ENCODE measurements around the gene POLH.
"Not testable (repeated sequence)": the region's sequence is repeated elsewhere in the genome, so short reads cannot be mapped to it uniquely, and the experiment has no call there.

Gene POLH

GRCh38 chr6:43628393-43629103, 52.6 kb downstream of the POLH start:
- no peaks in the 10 kb centered on the region for H3K9me3 ChIP-seq (ENCODE audit: control insufficient read depth, low read length)
- peak overlapping the region; percentile 77 for H2AFZ ChIP-seq
- H3K79me2 ChIP-seq, result no peaks in the 10 kb centered on the region
- peak overlapping the region; percentile 83 for H3K27ac ChIP-seq
- peak overlapping the region; percentile 83 for H3K4me2 ChIP-seq (ENCODE audit: low read length)
- H3K27me3 ChIP-seq (ENCODE audit: control insufficient read depth, insufficient read depth, low read length), result no peaks in the 10 kb centered on the region
- no peaks in the 10 kb centered on the region for H3K36me3 ChIP-seq (ENCODE audit: control insufficient read depth, insufficient read depth, low read length)
- H3K4me3 ChIP-seq (ENCODE audit: low read depth, low read length), result peak overlapping the region; percentile 73
- peaks cover 13% of the 10 kb centered on the region for H3K4me1 ChIP-seq
- TF ChIP-seq, protein P1, sequence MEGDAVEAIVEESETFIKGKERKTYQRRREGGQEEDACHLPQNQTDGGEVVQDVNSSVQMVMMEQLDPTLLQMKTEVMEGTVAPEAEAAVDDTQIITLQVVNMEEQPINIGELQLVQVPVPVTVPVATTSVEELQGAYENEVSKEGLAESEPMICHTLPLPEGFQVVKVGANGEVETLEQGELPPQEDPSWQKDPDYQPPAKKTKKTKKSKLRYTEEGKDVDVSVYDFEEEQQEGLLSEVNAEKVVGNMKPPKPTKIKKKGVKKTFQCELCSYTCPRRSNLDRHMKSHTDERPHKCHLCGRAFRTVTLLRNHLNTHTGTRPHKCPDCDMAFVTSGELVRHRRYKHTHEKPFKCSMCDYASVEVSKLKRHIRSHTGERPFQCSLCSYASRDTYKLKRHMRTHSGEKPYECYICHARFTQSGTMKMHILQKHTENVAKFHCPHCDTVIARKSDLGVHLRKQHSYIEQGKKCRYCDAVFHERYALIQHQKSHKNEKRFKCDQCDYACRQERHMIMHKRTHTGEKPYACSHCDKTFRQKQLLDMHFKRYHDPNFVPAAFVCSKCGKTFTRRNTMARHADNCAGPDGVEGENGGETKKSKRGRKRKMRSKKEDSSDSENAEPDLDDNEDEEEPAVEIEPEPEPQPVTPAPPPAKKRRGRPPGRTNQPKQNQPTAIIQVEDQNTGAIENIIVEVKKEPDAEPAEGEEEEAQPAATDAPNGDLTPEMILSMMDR (IDR thresholded peaks at IDR 0.05), result no peak
- peak overlapping the region; percentile 49 for H3K9ac ChIP-seq

DNA sequence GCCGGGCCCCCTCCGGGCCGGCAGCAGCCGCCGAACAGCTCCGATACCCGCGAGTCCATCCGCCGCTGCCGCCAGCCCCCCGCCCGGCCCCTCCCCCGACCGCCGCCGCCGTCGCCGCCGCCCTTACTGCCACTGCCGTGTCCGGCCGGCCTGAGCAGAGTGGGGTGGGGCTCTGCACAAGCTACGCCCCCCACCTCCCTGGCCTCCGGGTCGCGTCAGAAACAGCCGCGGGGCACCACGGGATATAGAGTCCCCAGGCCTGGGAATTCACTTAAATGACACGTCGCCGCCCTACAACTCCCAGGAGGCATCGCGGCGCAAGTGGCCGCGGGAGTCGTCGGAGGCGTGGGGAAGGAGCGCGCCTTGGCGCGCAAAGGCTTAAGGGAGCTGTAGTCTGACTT, 53.1 kb downstream of the POLH start, which contains the start of gene GTPBP2:
GTPBP2 (minus strand) TSS at position 161 of the 401 bp plus-strand sequence; CDS start at position 59, 102 bp downstream.
- no peaks in the 10 kb centered on the region for H3K9me3 ChIP-seq (ENCODE audit: control insufficient read depth, low read length)
- peaks cover 13% of the 10 kb centered on the region for H3K4me1 ChIP-seq
- H3K27ac ChIP-seq, result peak within 1 kb of the TSS; percentile 93
- peak within 1 kb of the TSS; percentile 83 for H3K4me2 ChIP-seq (ENCODE audit: low read length)
- TF ChIP-seq, protein P1 (IDR thresholded peaks at IDR 0.05), result no peak
- no peaks in the 10 kb centered on the region for H3K36me3 ChIP-seq (ENCODE audit: control insufficient read depth, insufficient read depth, low read length)
- peak within 1 kb of the TSS; percentile 92 for H2AFZ ChIP-seq
- peak within 1 kb of the TSS; percentile 79 for H3K4me3 ChIP-seq (ENCODE audit: low read depth, low read length)
- H3K9ac ChIP-seq, result peak within 1 kb of the TSS; percentile 49
- no peaks in the 10 kb centered on the region for H3K79me2 ChIP-seq
- no peaks in the 10 kb centered on the region for H3K27me3 ChIP-seq (ENCODE audit: control insufficient read depth, insufficient read depth, low read length)

DNA sequence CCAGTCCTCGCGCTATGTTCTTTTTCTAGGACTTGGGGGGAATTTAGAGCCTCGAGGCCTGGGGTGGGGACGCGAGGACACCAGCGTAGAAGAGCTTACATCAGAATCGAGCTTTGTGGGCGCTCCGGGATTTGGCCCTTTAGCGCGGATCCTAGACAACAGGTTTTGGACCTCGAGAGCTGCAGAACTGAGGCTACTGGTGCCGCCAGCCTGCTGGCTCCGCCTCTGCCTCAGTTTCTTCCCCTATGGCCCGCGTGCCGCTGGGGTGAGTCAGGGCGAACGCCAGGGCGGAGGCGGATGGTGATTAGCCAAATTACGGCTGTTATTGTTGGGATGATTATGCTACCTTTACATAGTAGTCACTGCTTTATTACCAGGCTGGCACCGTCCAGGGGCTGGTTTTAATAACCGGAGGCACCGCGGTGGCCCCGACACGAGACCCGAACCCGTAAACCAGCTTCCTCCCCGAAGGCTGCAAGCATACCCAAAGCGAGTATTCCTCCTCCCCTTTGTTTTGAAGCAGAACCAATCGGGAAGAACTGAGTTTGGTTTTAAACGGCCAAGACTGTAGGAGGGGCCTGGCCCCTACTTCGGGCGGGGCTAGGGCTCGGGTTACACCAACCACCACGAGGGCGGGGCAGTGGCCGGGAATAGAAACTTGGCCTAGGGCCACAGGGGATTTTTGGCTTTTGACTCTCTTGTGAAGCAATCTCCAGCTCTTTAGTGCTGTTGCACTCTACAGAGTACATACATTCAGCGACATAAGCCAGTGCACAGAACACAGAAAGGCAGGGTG, 53.7 kb downstream of the POLH start:
- H3K9me3 ChIP-seq (ENCODE audit: control insufficient read depth, low read length), result no peaks in the 10 kb centered on the region
- H2AFZ ChIP-seq, result peak overlapping the region; percentile 92
- H3K4me1 ChIP-seq, result peaks cover 14% of the 10 kb centered on the region
- no peaks in the 10 kb centered on the region for H3K27me3 ChIP-seq (ENCODE audit: control insufficient read depth, insufficient read depth, low read length)
- H3K79me2 ChIP-seq, result no peaks in the 10 kb centered on the region
- TF ChIP-seq, protein P1 (IDR thresholded peaks at IDR 0.05), result peak; percentile 3
- H3K4me2 ChIP-seq (ENCODE audit: low read length), result peak overlapping the region; percentile 82
- no peaks in the 10 kb centered on the region for H3K36me3 ChIP-seq (ENCODE audit: control insufficient read depth, insufficient read depth, low read length)
- peak overlapping the region; percentile 79 for H3K4me3 ChIP-seq (ENCODE audit: low read depth, low read length)
- no peak overlapping the region for H3K9ac ChIP-seq
- peak overlapping the region; percentile 93 for H3K27ac ChIP-seq

GRCh38 chr6:43630980-43631619, 55.1 kb downstream of the POLH start:
- Histone ChIP-seq H3K27me3 (ENCODE audit: control insufficient read depth, insufficient read depth, low read length) (no peaks in the 10 kb centered on the region), H2AFZ (no peak overlapping the region), H3K27ac (peak overlapping the region; percentile 37), H3K4me2 (ENCODE audit: low read length) (no peak overlapping the region), H3K9ac (no peak overlapping the region), H3K4me1 (peaks cover 22% of the 10 kb centered on the region), H3K4me3 (ENCODE audit: low read depth, low read length) (no peak overlapping the region), H3K36me3 (ENCODE audit: control insufficient read depth, insufficient read depth, low read length) (no peaks in the 10 kb centered on the region), H3K9me3 (ENCODE audit: control insufficient read depth, low read length) (no peaks in the 10 kb centered on the region), H3K79me2 (peaks cover 6% of the 10 kb centered on the region)
- TF ChIP-seq, protein P1 (IDR thresholded peaks at IDR 0.05), result no peak

DNA sequence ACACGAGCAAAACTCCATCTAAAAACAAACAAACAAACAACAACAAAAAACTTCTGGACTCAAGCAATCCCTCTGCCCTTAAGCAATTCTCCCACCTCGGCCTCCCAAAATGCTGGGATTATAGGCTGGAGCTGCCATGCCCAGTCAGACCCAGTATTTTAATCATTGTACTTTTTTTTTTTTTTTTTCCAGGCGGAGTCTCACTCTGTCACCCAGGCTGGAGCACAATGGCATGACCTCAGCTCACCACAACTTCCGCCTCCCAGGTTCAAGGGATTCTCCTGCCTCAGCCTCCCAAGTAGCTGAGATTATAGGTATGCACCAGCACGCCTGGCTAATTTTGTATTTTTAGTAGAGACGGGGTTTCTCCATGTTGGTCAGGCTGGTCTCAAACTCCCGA, 57.0 kb downstream of the POLH start:
- not testable (repeated sequence) for H3K9ac ChIP-seq; H3K36me3 ChIP-seq (ENCODE audit: control insufficient read depth, insufficient read depth, low read length); H3K9me3 ChIP-seq (ENCODE audit: control insufficient read depth, low read length); H3K4me2 ChIP-seq (ENCODE audit: low read length); H3K27me3 ChIP-seq (ENCODE audit: control insufficient read depth, insufficient read depth, low read length); H2AFZ ChIP-seq; H3K27ac ChIP-seq; H3K4me3 ChIP-seq (ENCODE audit: low read depth, low read length)
- Histone ChIP-seq H3K79me2 (peaks cover 18% of the 10 kb centered on the region), H3K4me1 (peaks cover 17% of the 10 kb centered on the region)
